NCI-H1417 treated with DMSO at 0.1 percent for 48 hours (cell line): ENCODE data around the gene TACC3.

ENCODE experiments used
- DNase-seq: peaks from one replicate; lab custom pipeline; 2025; lab: John Stamatoyannopoulos, UW

The TACC3 gene

DNA sequence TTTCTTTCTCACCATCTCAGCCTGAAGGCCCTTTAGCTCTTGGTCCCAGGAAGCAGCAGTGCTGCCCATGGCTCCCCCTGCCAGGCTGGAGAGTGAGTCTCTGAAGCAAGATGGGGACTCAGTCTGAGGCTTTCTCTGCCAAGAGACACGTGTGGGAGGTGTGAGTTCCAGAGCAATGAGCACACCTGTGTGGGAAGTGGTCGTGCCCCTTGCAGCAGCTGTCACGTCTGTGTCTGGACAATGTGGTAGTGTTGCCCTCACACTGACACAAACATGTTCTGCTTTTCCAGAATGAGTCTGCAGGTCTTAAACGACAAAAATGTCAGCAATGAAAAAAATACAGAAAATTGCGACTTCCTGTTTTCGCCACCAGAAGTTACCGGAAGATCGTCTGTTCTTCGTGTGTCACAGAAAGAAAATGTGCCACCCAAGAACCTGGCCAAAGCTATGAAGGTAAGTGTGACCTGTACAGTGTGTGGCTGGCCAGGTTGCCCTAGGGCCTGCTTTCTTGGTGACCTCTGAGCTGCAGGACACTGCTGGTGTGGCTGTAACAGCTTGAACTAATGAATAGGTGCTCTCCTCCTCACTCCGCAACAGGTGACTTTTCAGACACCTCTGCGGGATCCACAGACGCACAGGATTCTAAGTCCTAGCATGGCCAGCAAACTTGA is 1.9 kb downstream of the TACC3 start:
- no peak for DNase-seq

DNA sequence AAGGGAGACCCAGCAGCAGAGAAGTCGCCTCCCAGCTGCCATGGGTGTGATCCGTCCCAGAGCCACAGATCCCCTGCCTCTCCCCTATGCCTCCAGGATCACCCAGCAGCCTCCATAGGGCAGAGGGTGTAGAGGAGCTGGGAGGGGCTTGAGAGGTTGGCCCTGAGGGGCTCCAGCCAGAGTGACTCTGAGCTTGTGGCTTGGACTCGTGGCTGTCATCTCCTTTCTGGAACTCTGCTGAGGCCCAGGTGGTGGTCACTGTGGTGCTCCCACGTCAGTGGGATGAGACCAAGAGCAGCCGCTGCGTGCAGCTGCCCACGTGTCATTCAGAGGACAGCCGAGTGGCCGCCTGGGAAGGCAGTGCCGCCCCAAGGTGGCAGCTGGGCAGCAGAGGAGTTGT is 4.2 kb downstream of the TACC3 start:
- no peak for DNase-seq

DNA sequence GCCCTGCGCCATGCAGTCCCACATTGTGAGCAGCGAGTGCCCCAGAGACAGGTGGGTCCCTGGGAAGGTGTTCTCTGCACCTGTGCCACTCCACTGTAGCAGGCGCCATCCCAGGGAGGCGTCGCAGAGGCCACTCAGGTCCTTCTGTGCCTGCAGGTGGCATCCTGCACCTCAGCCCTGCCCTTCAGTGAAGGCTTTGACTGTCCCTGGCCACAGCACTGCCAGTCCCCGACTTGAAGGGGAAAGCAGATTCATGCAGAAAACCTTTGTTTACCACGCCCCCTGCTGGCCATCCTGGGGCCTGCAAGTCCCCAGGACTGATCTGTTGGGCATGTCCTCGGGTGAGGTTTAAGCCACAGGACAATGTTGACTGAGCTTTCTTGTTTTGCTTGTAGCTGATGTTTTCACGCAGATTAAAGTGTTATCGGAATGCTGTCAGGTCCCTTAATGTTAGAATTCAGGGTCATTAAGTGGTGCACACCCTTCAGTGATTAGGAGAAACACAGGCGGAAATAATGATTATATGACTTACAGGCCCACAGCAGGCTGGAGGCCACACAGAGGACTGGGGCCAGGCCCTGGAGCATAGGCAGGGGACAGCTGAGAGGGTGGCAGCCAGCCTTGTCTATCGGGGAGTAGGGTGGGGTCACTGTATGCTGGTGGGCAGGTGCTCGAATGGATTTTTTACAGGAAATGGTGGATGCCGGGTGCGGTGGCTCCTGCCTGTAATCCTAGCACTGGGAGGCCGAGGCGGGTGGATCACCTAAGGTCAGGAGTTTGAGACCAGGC is 5.0 kb downstream of the TACC3 start:
- no peak for DNase-seq

DNA sequence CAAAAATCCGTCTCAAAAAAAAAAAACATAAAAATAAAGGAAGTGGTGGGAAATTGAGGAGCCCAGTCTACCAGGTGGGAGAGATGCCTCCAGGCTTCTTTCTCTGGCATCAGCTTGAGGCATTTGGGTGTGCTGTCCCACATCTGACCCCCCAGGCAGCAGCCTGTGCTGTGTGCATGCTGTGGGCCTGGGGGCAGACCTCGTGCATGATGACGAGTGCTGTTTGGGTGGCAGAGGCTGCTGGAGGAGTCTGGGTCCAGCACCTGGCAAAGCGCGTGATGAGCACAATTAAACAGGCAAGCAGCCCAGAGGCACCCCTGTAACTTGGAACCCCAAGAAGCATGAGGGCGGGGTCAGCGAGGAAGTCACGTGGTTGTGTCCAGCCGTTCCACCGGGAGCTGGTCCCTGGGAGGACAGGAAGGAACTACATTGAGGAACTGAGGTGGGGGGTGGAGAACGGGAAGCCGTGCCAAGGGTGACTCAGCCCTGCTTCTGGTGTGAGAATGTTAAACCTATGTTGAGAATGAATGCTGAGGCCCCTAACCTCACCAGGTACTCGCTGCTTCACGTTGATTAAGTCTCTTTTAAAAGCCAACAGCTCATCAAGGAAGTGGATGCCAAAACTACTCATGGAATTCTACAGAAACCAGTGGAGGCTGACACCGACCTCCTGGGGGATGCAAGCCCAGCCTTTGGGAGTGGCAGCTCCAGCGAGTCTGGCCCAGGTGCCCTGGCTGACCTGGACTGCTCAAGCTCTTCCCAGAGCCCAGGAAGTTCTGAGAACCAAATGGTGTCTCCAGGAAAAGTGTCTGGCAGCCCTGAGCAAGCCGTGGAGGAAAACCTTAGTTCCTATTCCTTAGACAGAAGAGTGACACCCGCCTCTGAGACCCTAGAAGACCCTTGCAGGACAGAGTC is 6.1 kb downstream of the TACC3 start:
- DNase-seq: no peak

DNA sequence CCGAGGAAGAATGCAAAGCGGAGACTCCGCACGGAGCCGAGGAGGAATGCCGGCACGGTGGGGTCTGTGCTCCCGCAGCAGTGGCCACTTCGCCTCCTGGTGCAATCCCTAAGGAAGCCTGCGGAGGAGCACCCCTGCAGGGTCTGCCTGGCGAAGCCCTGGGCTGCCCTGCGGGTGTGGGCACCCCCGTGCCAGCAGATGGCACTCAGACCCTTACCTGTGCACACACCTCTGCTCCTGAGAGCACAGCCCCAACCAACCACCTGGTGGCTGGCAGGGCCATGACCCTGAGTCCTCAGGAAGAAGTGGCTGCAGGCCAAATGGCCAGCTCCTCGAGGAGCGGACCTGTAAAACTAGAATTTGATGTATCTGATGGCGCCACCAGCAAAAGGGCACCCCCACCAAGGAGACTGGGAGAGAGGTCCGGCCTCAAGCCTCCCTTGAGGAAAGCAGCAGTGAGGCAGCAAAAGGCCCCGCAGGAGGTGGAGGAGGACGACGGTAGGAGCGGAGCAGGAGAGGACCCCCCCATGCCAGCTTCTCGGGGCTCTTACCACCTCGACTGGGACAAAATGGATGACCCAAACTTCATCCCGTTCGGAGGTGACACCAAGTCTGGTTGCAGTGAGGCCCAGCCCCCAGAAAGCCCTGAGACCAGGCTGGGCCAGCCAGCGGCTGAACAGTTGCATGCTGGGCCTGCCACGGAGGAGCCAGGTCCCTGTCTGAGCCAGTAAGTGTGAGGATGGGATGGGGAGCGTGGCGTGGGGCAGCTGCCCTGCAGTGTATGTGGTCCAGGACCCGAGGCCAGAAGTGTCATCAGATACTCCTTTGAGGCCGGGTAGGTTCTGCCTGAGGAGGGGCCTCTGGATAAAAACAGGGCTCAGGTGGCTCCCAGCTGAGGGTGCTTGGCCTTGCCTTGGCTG is 7.0 kb downstream of the TACC3 start:
- no peak for DNase-seq

DNA sequence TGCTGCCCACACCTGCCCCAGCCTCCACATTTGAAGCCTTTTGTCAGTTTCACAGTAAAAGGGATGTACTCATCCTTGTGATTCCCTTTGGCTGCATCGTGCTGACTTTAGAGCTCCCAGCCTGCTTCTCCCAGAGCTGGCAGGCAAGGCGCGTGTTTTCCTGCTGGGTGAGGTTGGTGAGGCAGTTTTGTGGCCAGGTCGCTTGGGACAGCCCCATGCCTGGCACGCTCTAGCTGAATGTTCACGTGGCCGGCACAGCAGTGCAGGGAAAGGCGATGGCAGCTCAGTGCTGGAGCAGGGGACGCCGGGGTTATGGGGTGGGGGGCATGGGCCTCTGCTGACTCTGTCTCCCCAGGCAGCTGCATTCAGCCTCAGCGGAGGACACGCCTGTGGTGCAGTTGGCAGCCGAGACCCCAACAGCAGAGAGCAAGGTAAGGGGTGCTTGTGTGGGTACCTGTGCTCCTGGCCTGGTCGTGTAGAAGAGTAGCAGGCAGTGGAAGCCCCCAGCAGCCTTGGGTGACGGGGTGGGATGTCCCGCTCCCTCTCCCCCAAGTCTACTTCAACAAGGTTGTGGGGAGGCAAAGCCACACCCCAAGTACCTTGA is 9.3 kb downstream of the TACC3 start:
- no peak for DNase-seq

DNA sequence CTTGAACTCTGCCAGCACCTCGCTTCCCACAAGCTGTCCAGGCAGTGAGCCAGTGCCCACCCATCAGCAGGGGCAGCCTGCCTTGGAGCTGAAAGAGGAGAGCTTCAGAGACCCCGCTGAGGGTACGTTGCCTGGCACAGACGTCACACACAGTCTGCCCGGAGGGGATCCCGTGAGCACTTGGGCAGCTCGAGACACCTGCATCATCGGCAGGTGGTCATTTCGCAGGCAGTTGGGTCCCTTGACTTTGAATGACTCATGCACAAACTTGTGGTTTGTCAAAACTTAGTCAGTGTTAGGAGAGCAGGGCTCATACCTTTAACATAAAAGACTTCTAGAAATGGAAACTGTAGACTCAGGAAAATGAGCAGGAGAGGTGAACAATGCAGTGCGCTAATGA is 9.9 kb downstream of the TACC3 start:
- DNase-seq: no peak

DNA sequence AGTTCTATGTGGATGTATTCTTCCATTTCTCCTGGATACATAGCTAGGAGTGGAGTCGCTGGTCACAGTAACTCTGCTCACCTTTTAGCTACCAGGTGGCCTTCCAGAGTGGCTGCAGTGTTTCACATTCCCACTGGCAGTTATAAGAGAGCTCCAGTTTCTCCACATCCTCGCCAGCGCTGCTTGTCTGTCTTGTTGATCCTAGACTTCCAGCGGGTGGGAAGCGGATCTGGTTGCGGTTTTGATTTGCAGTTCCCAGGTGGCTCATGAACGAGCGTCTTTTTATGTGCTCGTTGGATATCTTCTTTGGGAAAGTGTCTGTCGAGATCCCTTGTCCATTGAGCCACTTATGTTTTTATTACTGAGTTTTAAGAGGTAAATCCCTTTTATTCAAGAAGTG is 11.6 kb downstream of the TACC3 start:
- DNase-seq: no peak

DNA sequence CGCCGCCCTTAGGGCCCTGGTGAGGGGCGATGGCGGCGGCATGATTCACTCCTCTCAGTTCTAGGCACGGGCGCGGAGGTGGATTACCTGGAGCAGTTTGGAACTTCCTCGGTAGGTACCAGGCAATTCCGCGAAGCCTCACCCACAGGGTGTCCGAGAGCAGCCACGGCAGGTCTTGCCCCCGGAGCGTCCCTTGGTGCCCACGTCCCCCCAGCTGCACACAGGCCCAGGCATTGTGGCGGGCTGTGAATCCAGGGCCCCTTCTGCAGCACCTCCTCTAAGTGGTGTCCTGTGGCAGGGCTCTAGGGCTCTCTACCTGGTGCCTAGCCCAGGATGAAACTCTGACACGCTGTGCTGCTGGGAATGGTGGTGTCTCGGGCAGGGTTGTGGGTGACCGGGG is 13.9 kb downstream of the TACC3 start:
- no peak for DNase-seq

DNA sequence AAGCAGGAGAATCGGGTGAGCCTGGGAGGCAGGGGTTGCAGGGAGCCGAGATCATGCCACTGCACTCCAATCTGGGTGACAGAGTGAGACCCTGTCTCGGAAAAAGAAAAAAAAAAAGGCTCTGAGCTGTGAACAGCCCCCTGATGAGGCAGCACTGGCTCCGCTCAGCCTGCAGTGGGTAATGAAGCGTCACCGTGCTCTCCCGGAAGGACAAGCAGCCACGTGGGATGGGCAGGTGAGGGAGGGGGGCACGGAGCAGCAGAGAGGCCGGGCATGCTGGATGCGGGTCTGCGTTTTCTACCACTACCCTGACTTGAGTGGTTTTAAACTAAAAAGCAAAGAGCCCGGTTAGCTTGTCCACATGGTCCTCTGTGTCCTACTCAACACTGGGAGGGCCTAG is 15.5 kb downstream of the TACC3 start:
- no peak for DNase-seq

DNA sequence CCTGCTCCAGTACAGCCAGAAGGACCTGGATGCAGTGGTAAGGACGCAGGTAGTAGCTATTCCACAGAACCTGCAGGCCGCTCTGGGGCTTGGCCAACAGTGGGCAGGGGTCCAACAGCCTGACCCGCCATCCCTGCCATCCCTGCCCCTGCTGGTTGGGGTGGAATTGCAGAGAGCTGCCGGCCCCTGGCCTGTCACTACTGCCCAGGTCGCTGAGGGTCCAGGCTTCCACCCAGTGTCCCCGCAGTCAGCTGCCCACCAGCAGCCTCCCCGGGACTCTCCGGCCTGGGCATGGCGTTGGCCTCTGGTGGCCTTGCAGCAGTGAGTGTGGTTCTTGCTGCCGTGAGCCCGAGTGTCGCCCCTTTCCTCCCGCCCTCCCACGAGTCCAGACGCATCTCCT is 16.3 kb downstream of the TACC3 start:
- no peak for DNase-seq

DNA sequence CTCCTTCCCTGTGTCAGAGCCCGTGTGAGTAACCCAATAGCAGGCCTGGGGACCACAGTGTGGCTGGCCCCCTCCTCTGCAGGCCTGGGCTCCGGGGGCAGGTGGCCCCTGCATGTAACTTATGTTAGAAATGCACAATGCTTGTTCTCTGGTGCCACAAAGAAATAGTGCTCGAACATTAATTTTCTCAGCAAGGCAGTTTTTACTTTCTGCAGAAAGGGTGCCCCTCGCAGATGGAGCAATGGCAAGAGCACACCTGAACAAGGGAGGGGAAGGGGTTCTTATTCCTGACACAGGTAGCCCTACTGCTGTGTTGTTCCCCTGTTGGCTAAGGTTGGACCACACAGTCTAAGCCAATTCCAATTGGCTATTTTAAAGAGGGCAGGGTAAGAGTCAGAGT is 17.1 kb downstream of the TACC3 start:
- DNase-seq: no peak

DNA sequence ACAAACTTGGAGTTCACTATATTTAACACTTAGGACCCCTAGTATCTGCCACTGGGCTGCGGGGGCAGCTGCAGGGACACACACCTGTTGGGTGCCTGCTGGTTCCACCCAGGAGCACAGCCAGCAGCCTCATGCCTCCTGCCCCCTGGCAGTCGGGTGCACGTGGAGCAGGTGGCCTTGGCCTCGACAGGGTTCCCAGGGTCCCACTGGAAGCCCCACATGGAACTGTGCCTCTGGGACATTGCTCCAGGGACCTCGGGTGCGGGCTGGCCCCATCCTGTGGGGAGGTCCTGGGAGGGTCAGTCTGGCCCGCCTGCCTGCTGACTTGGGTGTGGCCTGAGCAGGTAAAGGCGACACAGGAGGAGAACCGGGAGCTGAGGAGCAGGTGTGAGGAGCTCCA is 18.0 kb downstream of the TACC3 start:
- DNase-seq: no peak

DNA sequence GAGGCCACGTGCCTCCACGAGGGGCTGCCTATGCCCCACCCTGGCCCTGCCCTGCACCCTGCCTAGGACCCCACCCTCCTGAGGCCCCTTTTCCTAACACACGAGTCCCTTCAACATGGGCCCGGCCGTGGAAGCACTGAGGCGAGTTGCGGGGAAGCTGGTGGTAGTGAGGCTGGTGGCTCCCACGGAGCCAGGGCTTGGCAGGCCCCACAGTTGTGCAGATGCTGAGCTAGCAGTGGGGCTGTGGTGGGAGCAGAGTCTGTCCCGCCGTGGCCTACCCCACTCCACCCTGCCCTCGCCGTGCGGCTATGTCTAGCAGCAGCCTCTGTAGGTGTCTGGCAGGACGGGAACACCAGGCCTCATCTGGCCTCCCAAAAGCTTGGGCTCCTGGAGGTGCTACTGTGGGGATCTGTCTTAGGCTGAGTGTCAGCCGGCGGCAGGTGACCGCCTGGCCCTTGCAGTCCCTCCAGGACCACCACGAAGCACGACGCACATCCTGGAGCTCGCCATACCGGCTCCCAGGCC is 18.8 kb downstream of the TACC3 start:
- DNase-seq: no peak

DNA sequence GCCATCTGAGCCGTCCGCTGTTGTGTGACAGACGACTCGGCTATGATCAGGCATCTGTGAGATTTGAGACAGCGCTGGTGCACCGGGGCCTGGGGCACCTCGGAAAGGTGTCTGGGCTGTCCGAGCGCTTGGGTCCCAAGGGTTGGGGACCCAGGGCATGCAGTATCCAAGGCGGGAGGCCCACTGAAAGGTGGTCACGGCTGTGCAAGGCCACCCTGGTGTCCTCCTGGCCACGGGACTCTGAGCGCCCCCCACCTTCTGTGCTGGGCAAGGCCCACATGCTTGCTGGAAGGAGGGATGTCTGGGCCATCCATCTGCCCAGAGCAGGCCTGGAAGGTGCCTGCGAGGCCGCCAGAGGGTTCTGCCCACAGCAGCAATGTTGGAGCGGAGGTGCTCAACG is 19.9 kb downstream of the TACC3 start:
- DNase-seq: no peak

DNA sequence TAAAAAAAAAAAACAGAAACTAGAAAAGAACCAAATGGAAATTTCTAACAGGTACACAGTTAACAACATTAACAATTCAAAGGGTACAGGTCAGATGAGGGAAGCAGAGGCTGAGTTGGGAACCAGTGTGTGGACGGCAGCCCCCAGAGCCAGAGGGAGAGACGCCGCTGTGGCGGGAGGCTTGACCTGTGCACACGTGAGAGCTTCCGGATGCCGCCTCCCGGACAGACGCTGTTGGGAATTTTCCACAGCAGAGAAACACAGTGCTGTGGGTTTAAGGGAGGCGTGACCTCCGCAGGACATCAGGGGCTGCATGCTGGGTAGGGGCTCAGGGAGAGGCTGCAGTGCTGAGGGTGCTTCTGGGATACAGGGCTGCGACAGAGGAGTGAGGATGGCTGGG is 22.2 kb downstream of the TACC3 start:
- no peak for DNase-seq

DNA sequence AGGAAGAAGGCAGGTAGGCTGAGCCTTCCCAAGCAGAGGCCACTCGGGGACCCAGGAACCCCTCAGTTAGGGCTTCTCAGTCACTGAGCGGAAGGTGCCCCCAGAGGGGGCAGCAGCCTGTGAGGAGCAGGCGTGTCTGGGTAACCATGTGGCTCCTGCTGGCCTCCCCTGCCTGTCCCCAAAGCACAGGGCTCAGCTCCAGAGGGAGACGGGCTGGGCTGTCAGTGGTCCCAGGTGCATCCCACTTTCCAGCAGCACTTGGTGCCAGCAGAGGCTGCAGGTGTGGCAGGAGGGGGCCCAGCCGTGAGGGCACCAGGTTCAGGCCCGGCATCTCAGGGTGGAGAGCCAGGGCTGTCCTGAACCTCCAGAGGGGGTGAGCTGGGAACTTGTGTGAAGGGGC is 22.7 kb downstream of the TACC3 start:
- no peak for DNase-seq

DNA sequence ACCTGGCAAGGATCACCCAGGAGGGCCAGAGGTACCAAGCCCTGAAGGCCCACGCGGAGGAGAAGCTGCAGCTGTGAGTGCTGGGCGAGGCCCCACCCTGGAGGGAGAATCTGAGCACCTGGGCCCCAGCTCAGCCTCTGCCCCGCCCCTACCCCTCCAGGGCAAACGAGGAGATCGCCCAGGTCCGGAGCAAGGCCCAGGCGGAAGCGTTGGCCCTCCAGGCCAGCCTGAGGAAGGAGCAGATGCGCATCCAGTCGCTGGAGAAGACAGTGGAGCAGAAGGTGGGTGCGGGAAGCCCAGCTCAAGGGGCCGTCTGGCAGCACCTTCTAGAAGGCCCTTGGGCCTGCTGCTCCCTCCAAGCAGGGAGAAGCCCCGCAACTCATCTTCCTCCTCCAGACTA is 23.2 kb downstream of the TACC3 start:
- DNase-seq: no peak

DNA sequence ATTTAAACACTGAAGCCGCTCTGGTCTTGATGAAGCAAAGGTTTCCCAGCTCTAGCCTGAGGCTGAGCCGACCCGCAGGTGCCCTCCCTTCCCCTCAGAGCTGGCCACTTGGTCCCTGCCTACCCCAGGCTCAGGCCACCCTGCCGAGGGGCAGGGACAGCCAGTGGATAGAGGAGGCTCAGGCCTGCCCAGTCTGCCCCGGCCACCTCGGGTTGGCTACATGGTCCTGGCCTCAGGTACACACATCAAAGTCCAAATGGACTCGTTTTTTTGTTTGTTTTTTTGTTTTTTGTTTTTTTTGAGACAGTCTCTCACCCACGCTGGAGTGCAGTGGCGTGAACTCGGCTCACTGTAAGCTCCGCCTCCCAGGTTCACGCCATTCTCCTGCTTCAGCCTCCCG is 23.8 kb downstream of the TACC3 start:
- no peak for DNase-seq

DNA sequence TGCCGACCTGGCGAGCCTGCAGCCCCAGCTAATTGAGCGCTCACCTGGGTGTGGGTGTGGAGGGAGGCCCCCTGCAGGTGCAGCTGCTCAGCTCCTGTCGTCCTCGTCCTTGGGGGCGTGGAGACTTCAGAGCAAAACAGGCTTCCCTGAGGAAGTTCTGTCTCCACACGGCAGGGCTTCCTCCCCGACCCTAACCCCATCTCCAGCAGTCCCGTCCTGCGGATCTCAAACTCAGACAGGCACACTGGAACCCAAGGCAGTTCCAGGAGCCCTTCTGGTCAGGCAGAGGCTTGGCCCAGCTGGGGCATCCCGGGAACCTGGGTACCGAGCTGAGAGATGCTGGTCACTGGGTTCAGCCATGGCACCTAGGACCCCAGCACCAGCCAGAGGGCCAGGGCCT is 24.4 kb downstream of the TACC3 start:
- DNase-seq: no peak

DNA sequence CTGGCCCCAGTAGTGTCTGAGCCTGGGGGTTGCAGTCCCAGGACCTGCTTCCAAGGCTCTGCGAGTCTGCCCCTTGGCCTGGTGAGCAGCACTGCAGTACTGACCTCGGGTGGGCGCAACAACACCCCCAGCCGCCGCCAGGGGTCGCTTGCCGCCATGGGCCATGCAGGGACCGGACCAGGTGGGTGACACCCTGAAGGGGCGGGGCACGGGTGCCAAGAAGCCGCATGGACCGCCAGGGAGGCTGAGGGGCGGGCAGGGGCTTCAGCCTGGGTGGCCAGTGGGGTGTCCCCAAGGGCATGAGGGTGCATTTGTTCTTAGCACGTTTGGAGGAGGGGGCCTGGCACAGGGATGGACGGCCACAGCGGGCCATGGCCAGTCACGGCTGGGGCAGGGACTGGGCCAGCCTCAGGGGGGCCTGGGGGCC is 25.0 kb downstream of the TACC3 start:
- no peak for DNase-seq
